Loucy (cell line): Measurements from ENCODE around the gene ZNF608.

Experiments used
- H2AFZ ChIP-seq: fragments of 200-600 bp; sonication (generic); 2 replicates; pipeline ENCODE4 v1.6.0; 2016; ENCODE audit warnings: antibody characterized with exemption, mild to moderate bottlenecking, low read length, moderate library complexity
- H3F3A ChIP-seq: fragments of 200-600 bp; 2 replicates; pipeline ENCODE4 v1.6.0; 2016; ENCODE audit warnings: antibody characterized with exemption, low read depth, mild to moderate bottlenecking
- H3K27me3 ChIP-seq: fragments of 200-600 bp; sonication (generic); 2 replicates; pipeline ENCODE4 v1.6.1; 2014; ENCODE audit warnings: low read length, mild to moderate bottlenecking; ENCODE audit not compliant: insufficient read depth, poor library complexity, severe bottlenecking
- H3K36me3 ChIP-seq: fragments of 200-600 bp; sonication (generic); 2 replicates; pipeline ENCODE4 v1.6.1; 2016; ENCODE audit warnings: low read length; ENCODE audit not compliant: insufficient read depth
- H3K4me1 ChIP-seq: fragments of 200-600 bp; sonication (generic); 2 replicates; pipeline ENCODE4 v1.5.1; 2014; ENCODE audit warnings: low read length, mild to moderate bottlenecking; ENCODE audit not compliant: insufficient read depth, poor library complexity, severe bottlenecking
- H3K4me2 ChIP-seq: fragments of 200-600 bp; sonication (generic); 2 replicates; pipeline ENCODE4 v1.6.0; 2014; ENCODE audit warnings: antibody characterized with exemption, low read length, low read depth, mild to moderate bottlenecking; ENCODE audit not compliant: poor library complexity, severe bottlenecking
- H3K4me3 ChIP-seq: fragments of 200-600 bp; sonication (generic); 2 replicates; pipeline ENCODE4 v1.5.1; 2014; ENCODE audit warnings: low read length, mild to moderate bottlenecking, mixed read lengths; ENCODE audit not compliant: poor library complexity, severe bottlenecking
- H3K79me2 ChIP-seq: fragments of 200-600 bp; sonication (generic); 2 replicates; pipeline ENCODE4 v1.6.1; 2014; ENCODE audit warnings: low read length; ENCODE audit not compliant: insufficient read depth
- H3K9ac ChIP-seq: fragments of 200-600 bp; sonication (generic); 2 replicates; pipeline ENCODE4 v1.6.0; 2014; ENCODE audit warnings: mild to moderate bottlenecking, low read depth, low read length, moderate library complexity; ENCODE audit not compliant: poor library complexity, severe bottlenecking
- H3K9me2 ChIP-seq: fragments of 200-600 bp; sonication (generic); replicated peaks from 2 replicates; pipeline ENCODE4 v1.6.1; 2016; ENCODE audit warnings: low read depth, low read length, mixed read lengths
- H3K9me3 ChIP-seq: fragments of 200-600 bp; sonication (generic); 2 replicates; pipeline ENCODE4 v1.6.1; 2014; ENCODE audit warnings: mild to moderate bottlenecking, antibody characterized with exemption, low read length, low read depth; ENCODE audit not compliant: insufficient read depth
- H4K20me1 ChIP-seq: fragments of 200-600 bp; sonication (generic); 2 replicates; pipeline ENCODE4 v1.6.0; 2014; ENCODE audit warnings: antibody characterized with exemption, low read length, mild to moderate bottlenecking; ENCODE audit not compliant: insufficient read depth, poor library complexity, severe bottlenecking
- CTCF ChIP-seq: fragments of 200-600 bp; sonication (generic); conservative IDR thresholded peaks from 2 replicates; pipeline ENCODE4 v1.5.1; 2014; ENCODE audit warnings: mild to moderate bottlenecking, antibody characterized with exemption, low read length
- EZH2phosphoT487 ChIP-seq: fragments of 200-600 bp; IDR thresholded peaks from 2 replicates; pipeline ENCODE4 v1.6.1; 2018; ENCODE audit warnings: antibody characterized with exemption, mild to moderate bottlenecking, moderate library complexity, borderline replicate concordance

Gene ZNF608

GRCh38 chr5:124783794-124784193 lies 37.4 kb upstream of the ZNF608 start:
- H3K79me2 ChIP-seq = no peaks in the 10 kb centered on the region
- no peaks in the 10 kb centered on the region for H3K4me1 ChIP-seq
- H3F3A ChIP-seq = no peaks in the 10 kb centered on the region
- no peak overlapping the region for H3K4me3 ChIP-seq
- no peaks in the 10 kb centered on the region for H3K9me2 ChIP-seq
- no peaks in the 10 kb centered on the region for H3K27me3 ChIP-seq
- no peak overlapping the region for H3K4me2 ChIP-seq
- no peak overlapping the region for H3K9ac ChIP-seq
- H3K36me3 ChIP-seq = no peaks in the 10 kb centered on the region
- no peaks in the 10 kb centered on the region for H4K20me1 ChIP-seq
- H3K9me3 ChIP-seq = no peaks in the 10 kb centered on the region
- no peak overlapping the region for H2AFZ ChIP-seq
- TF ChIP-seq EZH2phosphoT487 (no peak), CTCF (no peak)

- no peaks in the 10 kb centered on the region for H3F3A ChIP-seq
- H3K4me2 ChIP-seq = no peak overlapping the region
- H3K79me2 ChIP-seq = no peaks in the 10 kb centered on the region
- no peaks in the 10 kb centered on the region for H3K4me1 ChIP-seq
- no peaks in the 10 kb centered on the region for H4K20me1 ChIP-seq
- H3K4me3 ChIP-seq = no peak overlapping the region
- H3K36me3 ChIP-seq = no peaks in the 10 kb centered on the region
- H3K9me2 ChIP-seq = no peaks in the 10 kb centered on the region
- no peaks in the 10 kb centered on the region for H3K27me3 ChIP-seq
- TF ChIP-seq EZH2phosphoT487 (no peak), CTCF (no peak)
- no peak overlapping the region for H3K9ac ChIP-seq
- no peak overlapping the region for H2AFZ ChIP-seq
- no peaks in the 10 kb centered on the region for H3K9me3 ChIP-seq
Measured at GRCh38 chr5:124783285-124783684, 36.8 kb upstream of the ZNF608 start.

GRCh38 chr5:124782262-124782661 lies 35.8 kb upstream of the ZNF608 start:
- no peaks in the 10 kb centered on the region for H3K79me2 ChIP-seq
- no peaks in the 10 kb centered on the region for H3K36me3 ChIP-seq
- H2AFZ ChIP-seq = no peak overlapping the region
- H3K27me3 ChIP-seq = no peaks in the 10 kb centered on the region
- H3K4me2 ChIP-seq = no peak overlapping the region
- no peaks in the 10 kb centered on the region for H4K20me1 ChIP-seq
- H3K9ac ChIP-seq = no peak overlapping the region
- no peak overlapping the region for H3K4me3 ChIP-seq
- no peaks in the 10 kb centered on the region for H3K9me3 ChIP-seq
- no peaks in the 10 kb centered on the region for H3F3A ChIP-seq
- no peaks in the 10 kb centered on the region for H3K4me1 ChIP-seq
- TF ChIP-seq CTCF (no peak), EZH2phosphoT487 (no peak)
- no peaks in the 10 kb centered on the region for H3K9me2 ChIP-seq
